DND-41 (cell line): ENCODE data around the gene GPN3.
A peak's percentile ranks its signal among the peaks of the same experiment; 100 is the strongest.

ENCODE experiments used
- ATAC-seq: fragments of 200-7000 bp; cut with Tn5 transposase; 3 replicates; pipeline ENCODE4 v1.9.1; 2021; ENCODE audit warnings: low read depth; ENCODE audit not compliant: insufficient read depth
- DNase-seq: peaks from one replicate; pipeline ENCODE4 v3.0.0-alpha.2; 2020
- H2AFZ ChIP-seq: 2 replicates; pipeline ENCODE4 v1.6.0; 2012; ENCODE audit warnings: low read depth, low read length
- H3K27ac ChIP-seq: 2 replicates; pipeline ENCODE4 v1.5.1; 2012; ENCODE audit warnings: low read length, inconsistent platforms
- H3K27me3 ChIP-seq: fragments of 200-600 bp; sonication (generic); 2 replicates; pipeline ENCODE4 v1.6.0; 2012; ENCODE audit warnings: low read length, mild to moderate bottlenecking, inconsistent platforms; ENCODE audit not compliant: insufficient read depth, poor library complexity
- H3K36me3 ChIP-seq: 2 replicates; pipeline ENCODE4 v1.5.1; 2012; ENCODE audit warnings: low read length, inconsistent platforms; ENCODE audit not compliant: insufficient read depth
- H3K4me1 ChIP-seq: 2 replicates; pipeline ENCODE4 v1.5.1; 2012; ENCODE audit warnings: mild to moderate bottlenecking, low read length; ENCODE audit not compliant: insufficient read depth
- H3K4me2 ChIP-seq: 2 replicates; pipeline ENCODE4 v1.6.0; 2012; ENCODE audit warnings: mild to moderate bottlenecking, moderate library complexity, low read length, inconsistent platforms; ENCODE audit not compliant: insufficient read depth
- H3K4me3 ChIP-seq, 2 experiments: fragments of 200-600 bp in 1 of 2; shearing (Covaris generic) in 1 of 2; 2 replicates each; pipeline ENCODE4 v1.5.1; 2012 to 2016; ENCODE audit warnings: inconsistent platforms in 2 of 2, low read length in 2 of 2, mild to moderate bottlenecking in 2 of 2, low read depth in 1 of 2, moderate library complexity in 1 of 2
- H3K79me2 ChIP-seq: 2 replicates; pipeline ENCODE4 v1.6.0; 2012; ENCODE audit warnings: low read length, inconsistent platforms; ENCODE audit not compliant: insufficient read depth
- H3K9ac ChIP-seq: 2 replicates; pipeline ENCODE4 v1.6.0; 2012; ENCODE audit warnings: low read depth, mild to moderate bottlenecking, inconsistent platforms, low read length, moderate library complexity
- H3K9me3 ChIP-seq: 2 replicates; pipeline ENCODE4 v1.5.1; 2012; ENCODE audit warnings: low read length, moderate library complexity, mild to moderate bottlenecking, inconsistent platforms; ENCODE audit not compliant: insufficient read depth, severe bottlenecking
- H4K20me1 ChIP-seq: 2 replicates; pipeline ENCODE4 v1.6.0; 2012; ENCODE audit warnings: low read length; ENCODE audit not compliant: insufficient read depth
- CTCF ChIP-seq: IDR thresholded peaks from 2 replicates; pipeline ENCODE4 v1.5.1; 2012; ENCODE audit warnings: borderline replicate concordance, low read length, moderate library complexity, mild to moderate bottlenecking; ENCODE audit not compliant: poor library complexity, severe bottlenecking; ENCODE audit errors: extremely low read depth
- EZH2 ChIP-seq: IDR thresholded peaks from 3 replicates; pipeline ENCODE4 v1.6.1; 2012; ENCODE audit warnings: borderline replicate concordance, low read depth, mild to moderate bottlenecking, moderate library complexity, low read length, inconsistent platforms; ENCODE audit not compliant: severe bottlenecking

GPN3 gene

GRCh38 chr12:110449799-110450497 is 18.1 kb downstream of the GPN3 start, which contains the start of gene ARPC3:
TSS of gene ARPC3 (minus strand) at chr12:110450337. CDS start at chr12:110450260, 77 bp downstream.
- Histone ChIP-seq H3K9ac (peak within 1 kb of the TSS; percentile 99), H3K27me3 (no peaks in the 10 kb centered on the region), H2AFZ (peak within 1 kb of the TSS; percentile 79), H3K9me3 (no peaks in the 10 kb centered on the region), H3K4me2 (peak within 1 kb of the TSS; percentile 82), H3K4me3 (peak within 1 kb of the TSS; percentile 99 to 100), H3K4me1 (peaks cover 32% of the 10 kb centered on the region), H3K79me2 (peaks cover 51% of the 10 kb centered on the region), H4K20me1 (peaks cover 10% of the 10 kb centered on the region; the same call in 1 of the 2 replicates), H3K27ac (peak within 1 kb of the TSS; percentile 96), H3K36me3 (peaks cover 80% of the 10 kb centered on the region)
- DNase-seq (peak; percentile 96), ATAC-seq (peak; percentile 97)
- TF ChIP-seq EZH2 = no peak
- peak; percentile 95 for TF ChIP-seq CTCF

- Histone ChIP-seq H3K27me3 (no peaks in the 10 kb centered on the region), H3K9me3 (no peaks in the 10 kb centered on the region), H3K79me2 (peaks cover 64% of the 10 kb centered on the region), H3K9ac (no peak overlapping the region), H3K4me2 (no peak overlapping the region), H3K4me1 (peaks cover 24% of the 10 kb centered on the region), H3K27ac (no peak overlapping the region), H3K36me3 (peaks cover 79% of the 10 kb centered on the region), H2AFZ (no peak overlapping the region), H3K4me3 (no peak overlapping the region), H4K20me1 (peaks cover 10% of the 10 kb centered on the region; the same call in 1 of the 2 replicates)
- no peak for TF ChIP-seq CTCF
- no peak for TF ChIP-seq EZH2
- no peak for ATAC-seq
- DNase-seq = no peak
Observed at GRCh38 chr12:110444455-110444854, 23.6 kb downstream of the GPN3 start.

GRCh38 chr12:110436231-110436630 is 31.8 kb downstream of the GPN3 start:
- H3K9me3 ChIP-seq = no peaks in the 10 kb centered on the region
- H3K36me3 ChIP-seq = peaks cover 47% of the 10 kb centered on the region
- TF ChIP-seq EZH2 (no peak), CTCF (no peak)
- no peaks in the 10 kb centered on the region for H4K20me1 ChIP-seq
- H3K27ac ChIP-seq = no peak overlapping the region
- no peaks in the 10 kb centered on the region for H3K27me3 ChIP-seq
- H3K79me2 ChIP-seq = peaks cover 4% of the 10 kb centered on the region; the same call in 1 of the 2 replicates
- no peak overlapping the region for H3K4me3 ChIP-seq
- peaks cover 4% of the 10 kb centered on the region; the same call in 1 of the 2 replicates for H3K4me1 ChIP-seq
- no peak for ATAC-seq
- no peak overlapping the region for H3K9ac ChIP-seq
- no peak overlapping the region for H2AFZ ChIP-seq
- H3K4me2 ChIP-seq = no peak overlapping the region
- no peak for DNase-seq
